ENCODE measurements around the gene IQGAP2. TPM values are rescaled to one million over a fixed set of nuclear protein-coding genes. Genes with fewer than 3 reads are reported as not detected.

The IQGAP2 gene
- total and polyA plus RNA-seq, 2 of the 8 experiments (the other 6 are each of a cell fraction or from before 2014, with no cell fraction given) = 19.7 to 66.0 TPM

- Histone ChIP-seq H3K27me3 (replicated peaks in 1 of 4; ENCODE audit: control insufficient read depth in 3 of 4, extremely low read depth in 1 of 4, insufficient read depth in 3 of 4, low read length in 3 of 4) (no peaks in the 10 kb centered on the region), H3K79me2 (ENCODE audit: control insufficient read depth in 1 of 2, insufficient read depth in 2 of 2, low read length in 2 of 2) (peaks cover 0 to 75% of the 10 kb centered on the region in 2 experiments; a peak in 2 of 4 replicates)
- no peak for FAIRE-seq
- TF ChIP-seq CBX5 (IDR thresholded peaks at IDR 0.05; ENCODE audit: low read depth, low read length) = no peak
- TF ChIP-seq TEAD4 (IDR thresholded peaks at IDR 0.05; ENCODE audit: low read depth, low read length) = no peak
- TF ChIP-seq CHD1 (IDR thresholded peaks at IDR 0.05; ENCODE audit: low read depth, low read length) = no peak
- TF ChIP-seq MAX (IDR thresholded peaks at IDR 0.05) = no peak
- no peak for TF ChIP-seq SAP30 (IDR thresholded peaks at IDR 0.05; ENCODE audit: insufficient read depth, insufficient replicate concordance, low read length)
- no peak for TF ChIP-seq RAD21 (IDR thresholded peaks at IDR 0.05 in 1 of 2, conservative IDR thresholded peaks at IDR 0.05 in 1 of 2; ENCODE audit: low read depth in 2 of 2, low read length in 2 of 2)
- no peak for TF ChIP-seq BACH1 (IDR thresholded peaks at IDR 0.05; ENCODE audit: low read length)
- TF ChIP-seq EZH2 (IDR thresholded peaks at IDR 0.05; ENCODE audit: low read depth, low read length, severe bottlenecking) = no peak
- no peak for TF ChIP-seq BRCA1 (IDR thresholded peaks at IDR 0.05; ENCODE audit: low read depth, low read length)
- TF ChIP-seq TCF12 (IDR thresholded peaks at IDR 0.05; ENCODE audit: low read depth, low read length) = no peak
- TF ChIP-seq PHF8 (conservative IDR thresholded peaks at IDR 0.05; ENCODE audit: low read depth, low read length) = no peak
- TF ChIP-seq GABPA (IDR thresholded peaks at IDR 0.05; ENCODE audit: borderline replicate concordance, insufficient read depth, low read length) = no peak
- no peak for TF ChIP-seq SIX5 (IDR thresholded peaks at IDR 0.05; ENCODE audit: low read depth, low read length)
- no peak for TF ChIP-seq CTBP2 (IDR thresholded peaks at IDR 0.05; ENCODE audit: borderline replicate concordance, insufficient read depth, insufficient read length, low read length)
Measured at GRCh38 chr5:76415855-76416254, 12.8 kb downstream of the IQGAP2 start.

More at GRCh38 chr5:76415855-76416254, 12.8 kb downstream of the IQGAP2 start:
- Histone ChIP-seq H3K9me3 (ENCODE audit: insufficient read depth in 2 of 2, low read depth in 1 of 2, low read length in 1 of 2) (no peaks in the 10 kb centered on the region), H4K5ac (ENCODE audit: insufficient read length, low read depth, low read length) (no peak overlapping the region), H2BK120ac (replicated peaks; ENCODE audit: low read depth, low read length) (no peak overlapping the region), H4K20me1 (replicated peaks in 1 of 2; ENCODE audit: control insufficient read depth in 1 of 2, insufficient read depth in 2 of 2, low read length in 2 of 2) (no peaks in the 10 kb centered on the region), H2AFZ (ENCODE audit: low read length) (no peak overlapping the region), H3K23me2 (ENCODE audit: low read depth, low read length) (no peaks in the 10 kb centered on the region), H3K79me1 (ENCODE audit: low read depth, low read length) (no peaks in the 10 kb centered on the region; the same call in 1 of the 2 replicates), H2BK15ac (ENCODE audit: low read length) (no peak overlapping the region), H2AK5ac (ENCODE audit: low read depth, low read length) (no peak overlapping the region), H3K27ac (ENCODE audit: low read depth, low read length) (no peak overlapping the region), H3K4me3 (ENCODE audit: extremely low read depth in 1 of 4, insufficient read depth in 2 of 4, low read depth in 3 of 4, low read length in 4 of 4) (no peak overlapping the region), H2BK20ac (ENCODE audit: low read length) (no peak overlapping the region), H3K36me3 (ENCODE audit: control insufficient read depth in 2 of 4, insufficient read depth in 4 of 4, low read length in 3 of 4) (no peaks in the 10 kb centered on the region), H3K4ac (replicated peaks; ENCODE audit: insufficient read length, low read depth, low read length) (peak overlapping the region; percentile 97), H3K23ac (ENCODE audit: insufficient read length) (no peak overlapping the region), H3K14ac (ENCODE audit: insufficient read length) (no peak overlapping the region), H4K91ac (replicated peaks; ENCODE audit: insufficient read length, low read length) (no peak overlapping the region), H3K9ac (replicated peaks in 1 of 4; ENCODE audit: extremely low read depth in 1 of 4, low read depth in 3 of 4, low read length in 3 of 4) (no peak overlapping the region), H3K4me2 (ENCODE audit: insufficient read depth in 1 of 2, low read depth in 2 of 2, low read length in 2 of 2) (no peak overlapping the region), H3K18ac (ENCODE audit: extremely low read depth, low read length) (no peak overlapping the region), H2BK5ac (ENCODE audit: low read depth, low read length) (no peak overlapping the region), H3K56ac (replicated peaks; ENCODE audit: insufficient read length, low read depth, low read length) (no peak overlapping the region), H3K4me1 (replicated peaks in 1 of 4; ENCODE audit: control insufficient read depth in 3 of 4, insufficient read depth in 4 of 4, low read length in 3 of 4) (peaks cover 0 to 6% (median 0%) of the 10 kb centered on the region in 4 experiments; a peak in 2 of 7 replicates), H2BK12ac (ENCODE audit: low read depth, low read length) (no peak overlapping the region), H4K8ac (ENCODE audit: extremely low read depth, insufficient read depth, low read length) (no peak overlapping the region)
- ChIA-PET CTCF (ENCODE audit: partially characterized antibody) (interaction anchor here (0.9 to 1.7 kb wide), 9 partner anchors 10 to 225 kb away, joined by 3 to 5 read pairs (median 3); partner anchors contain the start of gene IQGAP2), POLR2A (ENCODE audit: partially characterized antibody) (interaction anchor here (1.2 kb wide), 1 partner anchor 9 kb away, joined by 3 read pairs; no protein-coding TSS in a partner anchor)
- 84% methylated on average over 2 of the region's 2 CpGs; no CpG with 5 or more reads in 1 of the 2 experiments for WGBS, 2 experiments (ENCODE audit: extremely low coverage in 1 of 2, insufficient coverage in 1 of 2, insufficient read length in 1 of 2, insufficient replicate concordance in 2 of 2, low coverage in 1 of 2, low lambda C conversion rate in 2 of 2, missing lambda C conversion rate in 1 of 2)
- DNase-seq (ENCODE audit: low read depth in 1 of 2, low spot score in 2 of 2) = no peak

All from H1 (cell line).